Measurements from ENCODE around the gene LARP4B.

GRCh38 chr10:876438-876837, 55.1 kb downstream of the LARP4B start:
- TF ChIP-seq POLR2A (IDR thresholded peaks at IDR 0.05) = no peak
- TF ChIP-seq CTCF (IDR thresholded peaks at IDR 0.05) = no peak

Measured in testis (tissue), 2 donors.